ENCODE results near the gene STOML3.

STOML3 gene

GRCh38 chr13:38979891-38980749 is 10.5 kb downstream of the STOML3 start:
- no peak for DNase-seq

GRCh38 chr13:38970380-38971051 is 20.1 kb downstream of the STOML3 start:
- DNase-seq: no peak

GRCh38 chr13:38969187-38969586 is 21.4 kb downstream of the STOML3 start:
- no peak for DNase-seq

GRCh38 chr13:38967446-38967845 is 23.2 kb downstream of the STOML3 start:
- no peak for DNase-seq

GRCh38 chr13:38965281-38965680 is 25.4 kb downstream of the STOML3 start:
- no peak for DNase-seq

GRCh38 chr13:38960175-38960574 is 30.5 kb downstream of the STOML3 start:
- DNase-seq: no peak

- DNase-seq: no peak
These were observed 32.6 kb downstream of the STOML3 start for GRCh38 chr13:38957794-38958592.

- DNase-seq: no peak
These were observed 35.8 kb downstream of the STOML3 start for GRCh38 chr13:38954844-38955243.

DNA sequence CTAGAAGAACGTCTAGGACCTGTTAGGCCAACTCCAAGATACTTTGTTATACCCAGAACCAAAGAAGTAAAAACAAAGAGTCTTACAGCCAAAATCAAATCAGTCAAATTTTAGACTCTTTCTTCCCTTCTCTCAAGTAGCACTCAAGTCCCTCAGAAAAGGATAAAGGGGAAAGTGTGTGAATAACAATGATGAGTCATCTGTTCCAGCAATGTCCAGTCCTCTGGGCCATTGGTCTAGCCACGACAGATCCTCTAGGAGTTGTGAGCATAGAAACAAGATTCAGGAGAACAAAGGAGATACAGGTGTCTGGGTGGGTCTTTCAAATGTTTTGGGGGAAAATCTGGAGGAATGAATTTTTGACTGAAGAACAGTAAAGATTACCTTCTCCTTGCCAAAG is 36.3 kb downstream of the STOML3 start:
- no peak for DNase-seq

- no peak for DNase-seq
These were observed 37.8 kb downstream of the STOML3 start for GRCh38 chr13:38952827-38953226.

- DNase-seq: no peak
These were observed 38.9 kb downstream of the STOML3 start for GRCh38 chr13:38951525-38952313.

DNA sequence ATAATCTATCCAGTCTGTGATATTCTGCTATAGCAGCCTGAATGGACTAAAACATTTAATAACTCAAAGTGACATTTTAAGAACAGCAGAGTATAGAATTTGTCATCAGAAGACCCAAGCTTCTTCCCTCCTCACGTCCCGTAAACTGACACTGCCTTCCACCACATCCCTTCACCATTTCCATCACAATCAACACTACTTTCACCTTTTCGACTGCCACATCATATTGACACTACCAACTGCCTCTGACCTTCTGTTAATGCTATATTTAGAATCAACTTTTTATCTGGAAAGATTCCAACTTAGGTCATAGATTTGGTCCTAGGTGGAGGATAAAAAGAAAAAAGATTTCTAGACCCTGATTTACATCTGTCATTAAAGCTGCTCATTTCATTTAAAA is 39.6 kb downstream of the STOML3 start:
- DNase-seq: no peak

DNA sequence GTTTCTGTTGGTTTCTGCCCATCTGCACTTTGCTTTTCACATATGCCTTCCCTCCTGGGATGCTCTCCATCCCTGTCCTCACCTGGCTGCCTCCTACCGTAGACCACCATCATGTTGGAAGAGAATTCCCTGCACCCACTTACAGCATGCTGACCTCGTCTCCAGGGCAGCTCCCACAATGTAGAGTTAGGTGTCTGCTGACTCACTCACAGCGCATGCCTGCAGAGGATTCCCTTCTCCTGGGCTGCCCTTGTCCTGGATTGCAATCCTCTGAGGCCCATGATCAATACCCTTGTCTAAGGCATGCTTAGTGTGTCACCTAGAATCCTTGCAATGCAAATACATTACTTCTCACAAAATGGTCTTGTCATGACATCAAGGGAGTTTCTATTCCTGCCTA is 43.6 kb downstream of the STOML3 start:
- DNase-seq: no peak

- no peak for DNase-seq
These were observed 46.4 kb downstream of the STOML3 start for GRCh38 chr13:38944219-38944618.

GRCh38 chr13:38943231-38943630 is 47.4 kb downstream of the STOML3 start:
- DNase-seq: no peak

DNA sequence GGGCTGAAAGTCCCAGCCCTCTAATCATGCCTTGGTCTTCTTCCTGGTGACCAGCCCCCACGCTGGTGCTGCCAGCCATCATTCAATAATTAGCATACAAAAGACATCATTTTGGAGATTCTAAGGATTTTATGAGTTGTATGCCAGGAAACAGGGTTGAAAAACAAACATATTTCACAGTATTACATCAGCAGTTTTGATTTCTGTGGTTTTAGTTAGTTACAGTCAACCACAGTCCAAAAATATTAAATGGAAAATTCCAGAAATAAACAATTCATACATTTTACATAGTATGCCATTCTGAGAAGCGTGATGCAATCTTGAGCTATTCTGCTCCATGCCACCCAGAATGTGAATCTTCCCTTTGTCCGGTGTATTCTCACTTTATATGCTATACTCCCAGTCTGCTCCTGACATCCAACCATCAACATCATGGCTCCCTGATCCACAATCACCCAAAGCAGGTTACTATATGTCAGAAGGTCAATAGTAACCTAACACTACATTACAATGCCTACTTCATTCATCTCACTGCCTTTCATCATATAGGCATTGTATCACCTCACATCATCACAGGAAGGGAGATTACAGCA is 49.2 kb downstream of the STOML3 start:
- DNase-seq: no peak

GRCh38 chr13:38933786-38934185 is 56.8 kb downstream of the STOML3 start:
- DNase-seq: no peak

- DNase-seq: no peak
These were observed 68.5 kb downstream of the STOML3 start for GRCh38 chr13:38922170-38922569.

GRCh38 chr13:38921081-38921480 is 69.5 kb downstream of the STOML3 start:
- no peak for DNase-seq

All from amniotic stem cell (primary cell).